ENCODE measurements around the gene CSRP3. TPM values are rescaled to one million over a fixed set of nuclear protein-coding genes. Genes with fewer than 3 reads are reported as not detected.

The CSRP3 gene
- total RNA-seq (2022) (not detected in 2 replicates), Bru-seq, nascent RNA (percentile 9 among the genes with signal in this experiment), BruChase-seq, experiment 1, labeled RNA remaining after a 2-hour chase (percentile 8 among the genes with signal in this experiment), BruChase-seq, experiment 2, labeled RNA remaining after a 6-hour chase (percentile 10 among the genes with signal in this experiment)
- long read RNA-seq: 0 reads

- Histone ChIP-seq H3K4me3 (ENCODE audit: low read depth, low read length) (no peak within 1 kb of the TSS), H3K27me3 (replicated peaks; ENCODE audit: control insufficient read depth, insufficient read depth, low read length) (no peaks in the 10 kb centered on the region), H3K4me1 (peaks cover 10% of the 10 kb centered on the region; the same call in 1 of the 2 replicates), H3K36me3 (ENCODE audit: control insufficient read depth, insufficient read depth, low read length) (no peaks in the 10 kb centered on the region), H3K9me3 (no peaks in the 10 kb centered on the region)
- Mint-ChIP-seq H3K4me1 (ENCODE audit: low read depth, unreplicated experiment) (peaks cover 21% of the 10 kb centered on the region), H3K27me3 (ENCODE audit: insufficient read depth, unreplicated experiment) (no peaks in the 10 kb centered on the region), H3K4me3 (ENCODE audit: unreplicated experiment) (no peak within 1 kb of the TSS), H3K9me3 (ENCODE audit: unreplicated experiment) (no peaks in the 10 kb centered on the region), H3K27ac (ENCODE audit: unreplicated experiment) (no peak within 1 kb of the TSS), H3K36me3 (ENCODE audit: insufficient read depth, unreplicated experiment) (no peaks in the 10 kb centered on the region)
- BruUV-seq (replicated peaks): no TSS peak
- intact Hi-C loops (cut with micrococcal nuclease; ENCODE audit: unreplicated experiment): no loop called here
- no peak for TF ChIP-seq CTCF (IDR thresholded peaks at IDR 0.05; ENCODE audit: insufficient read depth in 1 of 2, low read depth in 1 of 2, low read length in 1 of 2, severe bottlenecking in 1 of 2, unreplicated experiment in 1 of 2)
- ChIA-PET POLR2A (no interaction called here), CTCF (no interaction called here)
- DNase-seq: no peak
Observed at GRCh38 chr11:19201737-19202605, at the start of gene CSRP3. TSS of gene CSRP3 (minus strand) at chr11:19201983. CDS start at chr11:19192448, 9,535 bp downstream.

- POLR2A ChIA-PET: no interaction called here
- H3K36me3 Mint-ChIP-seq (ENCODE audit: insufficient read depth, unreplicated experiment): peaks cover 5% of the 10 kb centered on the region
- no peaks in the 10 kb centered on the region for H3K27me3 ChIP-seq (replicated peaks; ENCODE audit: control insufficient read depth, insufficient read depth, low read length)
- peaks cover 31% of the 10 kb centered on the region for H3K9me3 Mint-ChIP-seq (ENCODE audit: unreplicated experiment)
- intact Hi-C loops (cut with micrococcal nuclease; ENCODE audit: unreplicated experiment): loop anchor here (10.0 kb wide), 1 partner anchor 493 kb away; no protein-coding TSS in a partner anchor
- H3K4me1 Mint-ChIP-seq (ENCODE audit: low read depth, unreplicated experiment): peaks cover 6% of the 10 kb centered on the region
- CTCF ChIA-PET: no interaction called here
- no peak for DNase-seq
- H3K27me3 Mint-ChIP-seq (ENCODE audit: insufficient read depth, unreplicated experiment): no peaks in the 10 kb centered on the region
- no peak overlapping the region for H3K27ac Mint-ChIP-seq (ENCODE audit: unreplicated experiment)
- no peaks in the 10 kb centered on the region; the same call in 1 of the 2 replicates for H3K4me1 ChIP-seq
- TF ChIP-seq CTCF (IDR thresholded peaks at IDR 0.05; ENCODE audit: insufficient read depth in 1 of 2, low read depth in 1 of 2, low read length in 1 of 2, severe bottlenecking in 1 of 2, unreplicated experiment in 1 of 2): no peak
- H3K36me3 ChIP-seq (ENCODE audit: control insufficient read depth, insufficient read depth, low read length): no peaks in the 10 kb centered on the region
- H3K4me3 Mint-ChIP-seq (ENCODE audit: unreplicated experiment): no peak overlapping the region
- no peak overlapping the region for H3K4me3 ChIP-seq (ENCODE audit: low read depth, low read length)
- BruUV-seq (replicated peaks): no TSS peak
- peaks cover 11% of the 10 kb centered on the region; the same call in 1 of the 2 replicates for H3K9me3 ChIP-seq
Observed at GRCh38 chr11:19251577-19251976, 49.8 kb upstream of the CSRP3 start.

- no TSS peak for BruUV-seq (replicated peaks)
- CTCF ChIA-PET: no interaction called here
Observed at GRCh38 chr11:19246816-19247215, 45.0 kb upstream of the CSRP3 start.

More at GRCh38 chr11:19246816-19247215, 45.0 kb upstream of the CSRP3 start:
- no peaks in the 10 kb centered on the region for H3K27me3 Mint-ChIP-seq (ENCODE audit: insufficient read depth, unreplicated experiment)
- H3K4me1 Mint-ChIP-seq (ENCODE audit: low read depth, unreplicated experiment): peaks cover 22% of the 10 kb centered on the region
- Histone ChIP-seq H3K4me3 (ENCODE audit: low read depth, low read length) (no peak overlapping the region), H3K9me3 (0 out of 2 replicates have a peak, but pooled peaks cover 5% of the 10 kb centered on the region), H3K27me3 (replicated peaks; ENCODE audit: control insufficient read depth, insufficient read depth, low read length) (no peaks in the 10 kb centered on the region), H3K36me3 (ENCODE audit: control insufficient read depth, insufficient read depth, low read length) (no peaks in the 10 kb centered on the region), H3K4me1 (peaks cover 38% of the 10 kb centered on the region)
- no peak for DNase-seq
- H3K9me3 Mint-ChIP-seq (ENCODE audit: unreplicated experiment): peaks cover 13% of the 10 kb centered on the region
- POLR2A ChIA-PET: no interaction called here
- intact Hi-C loops (cut with micrococcal nuclease; ENCODE audit: unreplicated experiment): no loop called here
- TF ChIP-seq CTCF (IDR thresholded peaks at IDR 0.05; ENCODE audit: insufficient read depth in 1 of 2, low read depth in 1 of 2, low read length in 1 of 2, severe bottlenecking in 1 of 2, unreplicated experiment in 1 of 2): no peak
- peaks cover 23% of the 10 kb centered on the region for H3K36me3 Mint-ChIP-seq (ENCODE audit: insufficient read depth, unreplicated experiment)
- no peak overlapping the region for H3K4me3 Mint-ChIP-seq (ENCODE audit: unreplicated experiment)
- H3K27ac Mint-ChIP-seq (ENCODE audit: unreplicated experiment): no peak overlapping the region

Data from Caco-2 (cell line).